NCI-H1092 (cell line): ENCODE data around the gene DTNB.
"Not testable (repeated sequence)": the region's sequence is repeated elsewhere in the genome, so short reads cannot be mapped to it uniquely, and the experiment has no call there.

Source experiments
- DNase-seq: peaks from one replicate; lab custom pipeline; 2025; lab: John Stamatoyannopoulos, UW

DTNB gene

DNA sequence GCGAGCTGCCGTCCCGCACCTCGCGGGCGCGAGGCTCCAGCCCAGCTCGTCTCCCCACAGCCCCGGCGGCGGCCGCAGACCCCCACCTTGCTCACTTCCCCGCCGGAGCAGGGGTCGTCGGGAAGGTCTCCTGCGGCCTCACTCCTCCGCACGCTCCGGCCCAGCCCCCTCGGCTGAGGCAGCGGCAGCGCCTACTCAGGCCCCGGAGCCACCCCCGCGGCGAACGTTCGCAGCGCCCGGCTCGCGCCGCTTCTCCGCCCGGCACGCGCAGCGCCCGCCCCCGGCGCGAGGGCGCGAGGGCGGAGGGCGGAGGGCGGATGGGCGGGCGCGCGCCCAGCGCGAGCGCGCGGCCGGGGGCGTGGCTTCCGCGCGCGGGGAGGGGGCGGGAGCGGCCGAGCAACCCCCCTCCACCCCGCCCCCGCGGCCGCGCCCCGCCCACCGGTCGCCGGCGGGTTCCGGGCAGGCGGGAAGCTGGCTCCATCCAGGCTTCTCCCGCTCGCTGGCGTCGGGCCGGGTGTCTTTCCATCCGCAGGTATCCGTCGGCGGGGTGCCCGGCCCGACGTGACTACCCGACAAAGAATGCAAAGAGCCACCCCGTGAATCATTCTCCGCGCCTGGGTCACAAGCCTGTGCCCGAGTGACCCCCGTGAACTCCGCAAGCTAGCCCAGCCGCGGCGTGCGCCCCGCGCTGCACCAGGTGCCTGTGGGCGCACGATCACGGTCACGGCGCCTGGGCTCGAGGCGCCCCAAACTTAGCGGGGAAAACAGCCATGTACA lies at the start of gene DTNB:
Gene DTNB, minus strand, starts transcription at position 278 of the 777 bp plus-strand sequence. CDS start 20,917 bp downstream, outside the sequence.
- peak; percentile 38 for DNase-seq

GRCh38 chr2:25722224-25722623 lies 48.8 kb upstream of the DTNB start:
- DNase-seq: no peak

- no peak for DNase-seq
Observed at GRCh38 chr2:25720575-25720974, 47.2 kb upstream of the DTNB start.

- no peak for DNase-seq
Observed at GRCh38 chr2:25714740-25715139, 41.4 kb upstream of the DTNB start.

- DNase-seq: no peak
Observed at GRCh38 chr2:25712455-25712854, 39.1 kb upstream of the DTNB start.

- no peak for DNase-seq
Observed at GRCh38 chr2:25711675-25712354, 38.4 kb upstream of the DTNB start.

GRCh38 chr2:25710750-25711149 lies 37.4 kb upstream of the DTNB start:
- no peak for DNase-seq

DNA sequence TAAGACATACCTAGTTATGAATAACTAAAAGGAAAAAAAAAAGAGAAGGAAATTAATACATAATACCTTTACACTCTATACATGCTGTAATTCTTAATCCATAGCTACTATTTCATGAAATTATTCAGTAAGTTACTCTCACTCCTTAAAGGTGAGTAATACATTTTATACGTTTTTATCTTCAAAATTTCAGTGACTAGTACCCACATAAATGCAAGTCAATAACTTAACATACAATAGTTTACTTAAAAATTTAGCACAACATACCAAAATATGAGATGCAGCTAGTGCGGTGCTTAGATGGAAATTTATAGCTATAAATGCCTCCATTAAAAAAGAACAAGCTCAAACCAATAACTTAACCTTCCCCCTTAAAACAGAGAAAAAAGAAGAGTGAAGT lies 36.0 kb upstream of the DTNB start:
- no peak for DNase-seq

DNA sequence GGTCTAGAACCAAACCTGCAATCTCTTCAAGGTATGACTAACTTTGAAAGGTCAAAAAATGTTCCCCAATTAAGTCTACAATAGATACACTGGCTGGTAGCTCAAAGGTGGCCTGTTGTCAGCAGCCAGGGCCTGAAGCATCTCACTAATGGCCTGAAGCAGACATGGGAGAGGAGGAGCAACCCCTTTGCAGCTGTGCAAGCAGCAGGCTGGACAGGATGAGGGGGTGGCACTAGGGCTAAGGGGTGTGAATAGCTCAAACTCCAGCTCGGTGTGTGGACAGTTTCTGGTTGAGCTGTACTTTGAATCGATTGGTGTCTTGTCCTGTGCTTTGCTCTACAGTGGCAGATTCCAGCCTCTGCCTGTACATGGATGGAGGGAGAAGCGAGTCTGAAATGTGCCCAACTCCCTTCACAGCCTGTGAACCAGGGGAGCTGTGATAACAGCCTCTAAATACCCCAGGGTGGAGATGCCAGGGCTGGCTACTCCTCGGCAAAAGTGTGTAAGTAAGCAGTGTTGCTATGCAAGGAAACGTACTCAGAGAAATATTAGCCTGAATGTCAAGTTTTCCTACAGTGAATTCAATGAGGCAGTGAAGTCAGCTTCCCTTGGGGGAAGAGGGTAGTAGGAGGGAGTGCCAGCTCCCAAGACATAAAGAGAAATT lies 34.7 kb upstream of the DTNB start:
- no peak for DNase-seq

- DNase-seq: not testable (repeated sequence)
Observed at GRCh38 chr2:25705575-25705974, 32.2 kb upstream of the DTNB start.

DNA sequence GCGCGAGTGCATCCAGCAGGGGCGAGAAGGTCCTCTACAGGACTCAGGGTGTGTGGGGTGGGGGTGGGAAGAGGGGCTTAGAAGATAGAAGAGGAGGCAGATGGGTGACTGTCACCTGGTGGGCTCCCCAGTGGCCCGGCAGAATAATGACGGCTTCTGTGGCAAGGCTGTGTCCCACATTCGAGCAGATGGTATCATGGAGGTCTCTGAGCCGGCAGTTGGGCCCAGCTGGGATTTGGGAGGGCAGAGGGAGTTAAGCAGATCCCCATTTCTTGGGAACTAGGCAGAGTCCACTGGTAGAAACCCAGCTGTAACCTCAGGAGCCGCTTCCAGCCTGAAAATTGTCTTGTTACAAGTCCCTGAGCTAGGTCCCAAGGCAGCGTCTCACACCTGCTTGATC lies 28.4 kb upstream of the DTNB start:
- no peak for DNase-seq

GRCh38 chr2:25700221-25700660 lies 26.9 kb upstream of the DTNB start:
- no peak for DNase-seq

DNA sequence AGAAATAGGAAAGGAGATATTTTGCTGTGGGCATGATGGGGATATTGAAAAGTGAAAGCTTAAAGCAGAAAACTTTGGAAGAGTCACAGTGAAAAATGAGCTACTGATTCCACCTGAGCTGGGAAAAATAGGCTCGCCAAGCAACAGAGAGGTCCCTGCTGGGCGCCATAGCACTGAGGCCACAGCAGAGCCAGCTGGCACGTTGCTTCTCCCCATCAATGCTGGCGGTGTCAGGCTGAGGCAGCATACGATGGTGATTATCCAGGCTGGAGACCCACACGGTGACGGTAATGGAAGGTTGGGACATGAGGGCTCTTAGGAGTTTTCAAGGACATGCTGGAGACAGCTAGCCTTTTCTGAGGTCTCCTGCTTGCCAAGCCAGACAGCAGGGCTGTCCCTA lies 25.8 kb upstream of the DTNB start:
- no peak for DNase-seq

GRCh38 chr2:25698752-25699151 lies 25.4 kb upstream of the DTNB start:
- DNase-seq: no peak

GRCh38 chr2:25697559-25698341 lies 24.4 kb upstream of the DTNB start:
- no peak for DNase-seq

DNA sequence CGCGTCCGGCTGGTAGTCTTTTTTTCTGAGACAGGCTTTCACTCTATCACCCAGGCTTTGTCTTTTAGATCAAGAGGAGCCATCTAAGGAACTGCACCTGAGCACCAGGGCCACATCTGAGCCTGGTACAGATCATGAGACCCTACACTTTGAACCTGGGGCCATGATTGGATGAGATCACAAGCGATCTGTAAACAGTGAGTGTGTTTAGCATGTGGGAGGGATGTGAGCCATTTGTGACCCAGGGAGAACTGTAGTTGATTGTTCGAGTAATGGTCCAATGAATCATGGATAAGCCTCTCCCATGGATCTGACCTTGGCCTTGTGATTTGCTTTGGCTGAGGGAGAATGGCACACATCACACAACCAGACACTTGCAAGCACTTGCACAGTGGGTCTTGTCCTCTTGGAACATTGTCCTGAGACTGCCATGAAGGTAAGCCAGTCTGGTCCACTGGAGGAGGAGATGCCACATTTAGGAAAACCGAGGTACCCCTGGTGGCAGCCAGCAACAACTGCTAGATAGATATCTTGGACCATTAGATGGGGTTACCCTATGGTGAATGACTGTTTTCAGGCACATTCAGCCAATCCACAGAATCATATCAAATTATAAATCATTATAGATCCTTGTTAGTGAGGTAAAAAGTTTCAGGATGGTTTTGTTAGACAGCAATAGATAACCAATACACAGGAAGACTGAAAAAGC lies 19.5 kb upstream of the DTNB start:
- DNase-seq: no peak

GRCh38 chr2:25692143-25692542 lies 18.8 kb upstream of the DTNB start:
- DNase-seq: no peak

DNA sequence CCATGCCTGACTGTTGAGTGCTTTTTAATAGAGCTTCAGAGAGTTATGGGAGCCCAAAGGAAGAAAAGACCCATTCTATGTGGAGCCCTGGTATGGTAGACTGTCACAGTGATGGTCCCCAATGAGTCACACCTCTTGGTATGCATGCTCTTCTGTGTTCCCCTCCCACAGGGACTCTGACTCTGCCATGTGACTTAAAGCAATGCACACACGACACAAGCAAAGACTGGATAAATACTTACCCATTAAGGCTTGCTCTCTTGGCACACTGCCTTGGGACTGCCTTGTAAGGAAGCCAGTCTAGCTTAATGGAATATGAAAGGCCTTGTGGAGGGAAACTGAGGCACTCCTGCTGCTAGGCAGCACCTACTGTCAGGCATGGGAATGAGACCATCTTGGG lies 16.7 kb upstream of the DTNB start:
- no peak for DNase-seq

- DNase-seq: no peak
Observed at GRCh38 chr2:25688236-25688635, 14.9 kb upstream of the DTNB start.

- DNase-seq: no peak
Observed at GRCh38 chr2:25685741-25686140, 12.4 kb upstream of the DTNB start.
